Measurements from ENCODE around the gene IL6R.
"Not testable (repeated sequence)": the region's sequence is repeated elsewhere in the genome, so short reads cannot be mapped to it uniquely, and the experiment has no call there.

Gene IL6R

GRCh38 chr1:154407198-154408091 lies 2.3 kb downstream of the IL6R start:
- no peak for DNase-seq

GRCh38 chr1:154408174-154408777 lies 3.1 kb downstream of the IL6R start:
- no peak for DNase-seq

GRCh38 chr1:154410185-154410827 lies 5.2 kb downstream of the IL6R start:
- no peak for DNase-seq

GRCh38 chr1:154411525-154411924 lies 6.4 kb downstream of the IL6R start:
- DNase-seq = no peak

GRCh38 chr1:154413177-154413783 lies 8.1 kb downstream of the IL6R start:
- DNase-seq = no peak

GRCh38 chr1:154414606-154415005 lies 9.5 kb downstream of the IL6R start:
- DNase-seq = no peak

GRCh38 chr1:154416471-154417337 lies 11.6 kb downstream of the IL6R start:
- no peak for DNase-seq

- DNase-seq = no peak
Measured at GRCh38 chr1:154417338-154417608, 12.1 kb downstream of the IL6R start.

GRCh38 chr1:154418062-154418921 lies 13.1 kb downstream of the IL6R start:
- no peak for DNase-seq

- DNase-seq = no peak
Measured at GRCh38 chr1:154418923-154419619, 13.9 kb downstream of the IL6R start.

GRCh38 chr1:154419620-154420571 lies 14.8 kb downstream of the IL6R start:
- peak; percentile 57 for DNase-seq

GRCh38 chr1:154420961-154421924 lies 16.1 kb downstream of the IL6R start:
- DNase-seq = no peak

- DNase-seq = not testable (repeated sequence)
Measured at GRCh38 chr1:154422049-154422448, 16.9 kb downstream of the IL6R start.

- no peak for DNase-seq
Measured at GRCh38 chr1:154422521-154422920, 17.4 kb downstream of the IL6R start.

GRCh38 chr1:154423304-154423987 lies 18.3 kb downstream of the IL6R start:
- no peak for DNase-seq

GRCh38 chr1:154423988-154424326 lies 18.8 kb downstream of the IL6R start:
- DNase-seq = no peak

GRCh38 chr1:154425172-154425571 lies 20.0 kb downstream of the IL6R start:
- no peak for DNase-seq
